C4-2B (cell line): ENCODE data around the gene CSAD.

ENCODE experiments used
- CTCF ChIP-seq: fragments of 450-650 bp; conservative IDR thresholded peaks from 2 replicates; pipeline ENCODE4 v1.5.1; 2017; ENCODE audit warnings: mild to moderate bottlenecking
- ZFX ChIP-seq: fragments of 450-650 bp; IDR thresholded peaks from 2 replicates; pipeline ENCODE4 v1.6.1; 2017

GRCh38 chr12:53229454-53229853 lies 48.7 kb upstream of the CSAD start:
- TF ChIP-seq CTCF, result no peak
- no peak for TF ChIP-seq ZFX
